Mononuclear cell (primary cell): ENCODE measurements around the gene TRPV6. TPM values are rescaled to one million over a fixed set of nuclear protein-coding genes. Genes with fewer than 3 reads are reported as not detected.

Experiments
- H3K27me3 ChIP-seq: 2 replicates; pipeline ENCODE4 v1.6.0; 2011; ENCODE audit warnings: low read length, control low read depth; ENCODE audit not compliant: insufficient read depth
- H3K4me1 ChIP-seq: 2 replicates; pipeline ENCODE4 v1.5.1; 2011; ENCODE audit warnings: mild to moderate bottlenecking, low read length, control low read depth; ENCODE audit not compliant: insufficient read depth
- H3K4me3 ChIP-seq: 2 replicates; pipeline ENCODE4 v1.5.1; 2011; ENCODE audit warnings: mild to moderate bottlenecking, low read length, moderate library complexity
- H3K9me3 ChIP-seq: 2 replicates; pipeline ENCODE4 v1.5.1; 2011; ENCODE audit warnings: low read depth, mild to moderate bottlenecking, control low read depth, low read length
- total RNA-seq: library from RNA; depleted of rRNA; stranded (reverse); fragments of >200 nt; gene quantifications from one replicate; pipeline ENCODE4 v1.2.3, GENCODE V29; 2012

Gene TRPV6
- total RNA-seq, 1 donor, result 0.10 TPM

DNA sequence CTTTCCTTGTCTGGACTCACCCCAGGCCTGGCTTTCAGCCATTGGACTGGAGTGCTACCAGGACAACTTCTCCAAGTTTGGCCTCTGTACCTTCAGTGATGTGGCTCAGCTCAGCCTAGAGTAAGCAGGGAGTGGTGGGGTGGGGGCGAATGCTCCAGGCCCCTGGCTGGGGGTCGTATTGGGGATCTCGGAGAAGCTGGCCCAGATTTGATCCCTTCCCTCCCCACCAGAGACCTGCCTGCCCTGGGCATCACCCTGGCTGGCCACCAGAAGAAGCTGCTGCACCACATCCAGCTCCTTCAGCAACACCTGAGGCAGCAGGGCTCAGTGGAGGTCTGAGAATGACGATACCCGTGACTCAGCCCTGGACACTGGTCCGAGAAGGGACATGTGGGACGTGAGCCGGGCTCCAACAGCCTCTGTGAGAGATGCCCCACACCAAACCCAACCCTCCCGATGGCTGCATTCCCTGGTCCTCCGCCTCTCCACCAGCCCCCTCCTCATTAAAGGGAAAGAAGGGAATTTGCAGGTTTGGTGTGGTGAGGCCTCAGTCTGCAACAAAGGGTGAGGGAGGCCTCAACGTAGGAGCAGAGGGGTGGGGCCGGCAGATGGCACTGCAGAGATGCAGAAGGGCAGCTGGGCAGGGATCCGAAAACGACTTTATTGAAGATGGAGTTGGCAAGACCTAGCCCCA, 14.8 kb downstream of the TRPV6 start:
- H3K4me3 ChIP-seq, result no peak overlapping the region
- H3K4me1 ChIP-seq, result no peaks in the 10 kb centered on the region
- no peaks in the 10 kb centered on the region for H3K27me3 ChIP-seq
- H3K9me3 ChIP-seq, result no peaks in the 10 kb centered on the region

DNA sequence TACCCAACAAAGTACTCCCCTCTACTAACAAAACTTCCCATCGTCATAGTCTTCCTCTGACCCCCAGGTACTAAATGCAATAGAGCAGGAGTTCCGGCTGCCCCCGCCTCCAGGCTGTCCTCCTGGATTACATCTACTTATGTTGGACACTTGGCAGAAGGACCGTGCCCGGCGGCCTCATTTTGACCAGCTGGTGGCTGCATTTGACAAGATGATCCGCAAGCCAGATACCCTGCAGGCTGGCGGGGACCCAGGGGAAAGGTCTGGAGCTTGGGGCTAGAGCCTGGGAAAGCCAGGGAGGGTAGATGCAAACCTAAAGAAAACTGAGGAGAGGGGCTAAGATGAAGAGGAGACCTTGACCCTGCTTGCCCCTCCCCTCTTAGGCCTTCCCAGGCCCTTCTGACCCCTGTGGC, 15.4 kb downstream of the TRPV6 start:
- H3K27me3 ChIP-seq, result no peaks in the 10 kb centered on the region
- H3K9me3 ChIP-seq, result no peaks in the 10 kb centered on the region
- no peak overlapping the region for H3K4me3 ChIP-seq
- H3K4me1 ChIP-seq, result peaks cover 3% of the 10 kb centered on the region

DNA sequence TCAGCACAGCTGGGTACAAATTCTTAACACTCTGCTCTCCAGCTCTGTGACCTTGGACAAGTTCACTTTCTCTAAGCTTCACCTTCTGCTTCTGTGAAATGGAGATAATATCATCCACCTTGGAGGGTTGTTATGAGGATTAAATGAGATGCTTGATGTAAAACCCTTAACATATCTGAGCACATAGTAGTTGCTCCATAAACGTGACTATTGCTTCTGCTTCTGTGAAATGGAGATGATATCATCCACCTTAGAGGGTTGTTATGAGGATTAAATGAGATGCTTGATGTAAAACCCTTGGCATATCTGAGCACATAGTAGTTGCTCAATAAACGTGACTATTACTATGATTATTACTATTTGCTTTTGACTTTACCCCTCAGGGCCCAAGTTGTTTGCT, 16.1 kb downstream of the TRPV6 start:
- H3K27me3 ChIP-seq, result no peaks in the 10 kb centered on the region
- H3K4me1 ChIP-seq, result peaks cover 3% of the 10 kb centered on the region
- H3K9me3 ChIP-seq, result no peaks in the 10 kb centered on the region
- H3K4me3 ChIP-seq, result no peak overlapping the region

DNA sequence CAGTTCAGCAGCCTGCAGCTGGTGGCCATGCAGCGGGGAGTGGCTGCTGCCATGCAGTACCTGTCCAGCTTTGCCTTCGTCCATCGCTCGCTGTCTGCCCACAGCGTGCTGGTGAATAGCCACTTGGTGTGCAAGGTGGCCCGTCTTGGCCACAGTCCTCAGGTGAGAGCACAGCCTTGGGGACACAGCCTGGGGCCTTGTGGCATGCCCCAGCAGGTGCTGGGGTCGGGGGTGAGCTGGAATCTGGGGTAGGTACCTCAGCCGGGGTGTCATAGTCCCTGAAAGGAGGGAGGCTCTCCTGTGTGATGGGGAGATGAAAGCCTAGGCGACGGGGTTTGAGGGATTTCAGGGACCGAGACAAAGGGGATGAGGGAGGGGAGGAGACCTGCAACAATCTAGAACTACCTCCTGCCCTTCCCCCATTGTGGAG, 16.5 kb downstream of the TRPV6 start:
- no peaks in the 10 kb centered on the region for H3K27me3 ChIP-seq
- H3K4me3 ChIP-seq, result no peak overlapping the region
- H3K4me1 ChIP-seq, result peaks cover 3% of the 10 kb centered on the region
- H3K9me3 ChIP-seq, result no peaks in the 10 kb centered on the region

DNA sequence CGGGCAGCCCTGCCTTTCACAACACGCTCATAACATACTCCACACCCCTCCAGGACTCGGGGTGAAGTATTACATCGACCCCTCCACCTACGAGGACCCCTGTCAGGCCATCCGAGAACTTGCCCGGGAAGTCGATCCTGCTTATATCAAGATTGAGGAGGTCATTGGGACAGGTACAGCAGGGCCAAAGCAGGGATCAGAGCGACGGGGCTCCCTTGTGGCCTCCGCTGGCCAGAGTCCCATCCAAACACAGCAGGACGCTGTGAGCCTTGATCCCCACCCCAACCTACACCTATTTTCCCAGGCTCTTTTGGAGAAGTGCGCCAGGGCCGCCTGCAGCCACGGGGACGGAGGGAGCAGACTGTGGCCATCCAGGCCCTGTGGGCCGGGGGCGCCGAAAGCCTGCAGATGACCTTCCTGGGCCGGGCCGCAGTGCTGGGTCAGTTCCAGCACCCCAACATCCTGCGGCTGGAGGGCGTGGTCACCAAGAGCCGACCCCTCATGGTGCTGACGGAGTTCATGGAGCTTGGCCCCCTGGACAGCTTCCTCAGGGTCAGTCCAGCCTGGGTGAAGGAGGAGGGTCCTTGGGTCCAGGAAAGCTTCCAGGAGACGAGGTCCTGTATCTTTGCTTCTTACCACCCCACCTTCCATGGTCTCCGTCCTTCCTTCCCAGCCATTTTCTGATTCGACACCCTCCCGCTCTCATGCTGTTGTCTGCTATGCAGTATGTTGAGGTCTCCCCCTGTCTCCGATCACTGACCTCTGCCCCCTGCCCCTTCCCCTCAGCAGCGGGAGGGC, 17.2 kb downstream of the TRPV6 start:
- Histone ChIP-seq H3K4me1 (peaks cover 3% of the 10 kb centered on the region), H3K4me3 (no peak overlapping the region), H3K27me3 (no peaks in the 10 kb centered on the region), H3K9me3 (no peaks in the 10 kb centered on the region)

DNA sequence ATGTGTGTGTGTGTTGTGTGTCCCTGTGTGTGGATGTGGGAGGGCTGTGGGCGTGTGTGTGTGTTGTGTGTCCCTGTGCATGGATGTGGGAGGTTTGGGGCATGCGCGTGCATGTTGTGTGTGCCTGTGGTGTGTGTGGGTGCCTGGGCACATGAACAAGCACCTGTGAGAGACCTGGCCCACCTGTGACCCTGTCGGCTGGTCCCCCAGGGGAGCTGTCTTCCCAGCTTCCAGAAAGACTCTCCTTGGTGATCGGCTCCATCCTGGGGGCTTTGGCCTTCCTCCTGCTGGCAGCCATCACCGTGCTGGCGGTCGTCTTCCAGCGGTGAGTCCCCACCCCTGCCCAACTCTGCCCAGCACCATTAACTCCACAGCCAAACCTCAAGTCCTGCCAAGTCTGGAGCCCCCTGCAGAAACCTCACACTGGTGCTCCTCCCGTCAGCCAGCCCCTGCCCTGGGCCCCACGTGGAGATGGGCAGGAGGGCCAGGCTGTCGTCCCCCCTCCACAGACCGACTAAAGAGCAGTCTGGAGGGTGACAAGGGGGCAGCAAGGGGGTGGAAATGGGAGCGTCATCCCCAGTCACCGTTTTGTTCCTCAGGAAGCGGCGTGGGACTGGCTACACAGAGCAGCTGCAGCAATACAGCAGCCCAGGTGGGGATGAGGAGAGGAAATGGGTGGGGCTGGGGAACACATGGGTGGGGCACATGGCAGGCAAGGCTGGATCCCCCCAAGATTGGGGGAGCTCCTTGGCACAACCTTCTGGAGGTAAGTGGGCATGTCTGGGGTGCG, 18.0 kb downstream of the TRPV6 start:
- Histone ChIP-seq H3K4me1 (peaks cover 3% of the 10 kb centered on the region), H3K9me3 (no peaks in the 10 kb centered on the region), H3K4me3 (no peak overlapping the region), H3K27me3 (no peaks in the 10 kb centered on the region)

DNA sequence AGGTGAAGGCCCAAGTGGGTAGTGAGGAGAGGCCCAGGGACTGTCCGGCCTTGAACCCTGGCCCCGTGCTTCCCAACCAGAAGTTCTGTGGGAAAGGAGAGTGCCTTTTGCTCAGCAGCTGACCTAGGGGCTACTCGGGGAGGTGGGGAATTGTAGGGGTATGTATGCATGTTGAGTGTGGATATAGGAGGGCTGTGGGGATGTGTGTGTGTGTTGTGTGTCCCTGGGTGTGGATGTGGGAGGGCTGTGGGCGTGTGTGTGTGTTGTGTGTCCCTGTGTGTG, 18.5 kb downstream of the TRPV6 start:
- Histone ChIP-seq H3K4me3 (no peak overlapping the region), H3K4me1 (peaks cover 3% of the 10 kb centered on the region), H3K27me3 (no peaks in the 10 kb centered on the region), H3K9me3 (no peaks in the 10 kb centered on the region)

DNA sequence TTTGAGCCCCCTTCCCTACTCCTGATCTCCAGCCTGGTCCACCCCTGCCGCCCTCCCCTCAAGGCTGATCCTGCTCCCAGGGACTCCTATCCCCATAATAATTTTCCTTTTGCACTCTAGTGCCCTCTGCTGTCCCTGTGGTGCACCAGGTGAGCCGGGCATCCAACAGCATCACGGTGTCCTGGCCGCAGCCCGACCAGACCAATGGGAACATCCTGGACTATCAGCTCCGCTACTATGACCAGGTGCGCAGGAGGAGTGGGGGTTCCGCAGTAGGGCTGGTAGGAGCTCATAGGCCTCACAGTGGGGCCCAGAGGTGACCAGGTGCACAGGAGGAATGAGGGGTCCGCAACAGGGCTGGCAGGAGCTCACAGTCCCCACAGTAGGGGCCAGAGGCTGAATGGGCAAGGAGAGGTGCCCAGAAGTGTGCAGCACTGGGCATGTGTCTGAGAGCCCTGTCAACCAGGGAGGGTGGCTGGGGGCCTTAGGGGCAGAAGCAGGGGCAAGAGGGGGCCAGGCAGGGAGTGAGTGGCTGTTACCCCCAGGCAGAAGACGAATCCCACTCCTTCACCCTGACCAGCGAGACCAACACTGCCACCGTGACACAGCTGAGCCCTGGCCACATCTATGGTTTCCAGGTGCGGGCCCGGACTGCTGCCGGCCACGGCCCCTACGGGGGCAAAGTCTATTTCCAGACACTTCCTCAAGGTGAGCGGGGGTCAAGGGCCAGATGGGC, 19.0 kb downstream of the TRPV6 start:
- H3K4me3 ChIP-seq, result no peak overlapping the region
- no peaks in the 10 kb centered on the region for H3K9me3 ChIP-seq
- H3K4me1 ChIP-seq, result peaks cover 3% of the 10 kb centered on the region
- no peaks in the 10 kb centered on the region for H3K27me3 ChIP-seq

DNA sequence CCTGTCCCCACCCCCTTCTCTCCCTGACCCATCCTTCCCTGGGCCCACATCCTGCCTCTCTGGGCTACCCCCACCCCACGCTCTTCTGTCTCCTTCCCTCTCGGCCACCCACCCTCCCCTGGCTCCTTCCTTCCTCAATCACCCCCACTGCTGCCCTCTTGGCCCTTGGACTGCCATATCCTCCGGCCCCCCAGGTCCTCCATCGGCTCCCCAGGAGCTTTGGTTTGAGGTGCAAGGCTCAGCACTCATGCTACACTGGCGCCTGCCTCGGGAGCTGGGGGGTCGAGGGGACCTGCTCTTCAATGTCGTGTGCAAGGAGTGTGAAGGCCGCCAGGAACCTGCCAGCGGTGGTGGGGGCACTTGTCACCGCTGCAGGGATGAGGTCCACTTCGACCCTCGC, 19.8 kb downstream of the TRPV6 start:
- H3K4me3 ChIP-seq, result no peak overlapping the region

DNA sequence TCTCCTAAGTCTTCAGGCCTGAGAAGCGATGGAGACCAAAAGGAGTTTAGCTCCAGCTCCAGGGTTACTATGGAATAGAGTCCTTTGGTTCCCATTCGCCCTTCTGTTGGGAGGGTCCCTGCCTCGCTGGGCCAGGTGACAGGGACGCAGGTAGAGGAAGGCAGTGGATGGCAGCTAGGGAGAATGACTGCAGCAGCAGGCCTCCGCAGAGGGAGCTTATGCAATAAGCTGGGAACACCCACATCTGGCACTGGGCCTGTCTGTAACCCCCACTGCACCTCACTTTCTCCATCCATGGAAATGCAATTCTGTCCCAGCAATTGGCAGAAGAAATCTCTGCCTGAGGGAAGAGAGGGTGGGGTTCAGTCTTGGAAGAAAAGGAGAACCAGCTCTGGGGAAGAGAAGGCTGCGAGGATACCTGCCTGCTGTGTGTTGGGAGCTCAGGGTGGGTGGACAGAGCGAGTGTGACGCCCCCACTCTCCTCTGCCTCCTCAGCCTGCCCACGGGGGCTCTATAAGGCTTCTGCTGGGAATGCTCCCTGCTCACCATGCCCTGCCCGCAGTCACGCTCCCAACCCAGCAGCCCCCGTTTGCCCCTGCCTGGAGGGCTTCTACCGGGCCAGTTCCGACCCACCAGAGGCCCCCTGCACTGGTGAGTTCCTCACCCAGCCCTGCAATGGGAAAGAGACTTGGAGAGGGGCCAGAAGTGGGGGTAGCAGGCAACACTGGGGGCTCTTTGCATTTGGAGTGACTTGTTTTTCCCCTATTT, 20.4 kb downstream of the TRPV6 start:
- Histone ChIP-seq H3K4me1 (peaks cover 3% of the 10 kb centered on the region), H3K4me3 (no peak overlapping the region), H3K9me3 (no peaks in the 10 kb centered on the region), H3K27me3 (no peaks in the 10 kb centered on the region)

More for the DNA sequence above, 19.8 kb downstream of the TRPV6 start:
- Histone ChIP-seq H3K9me3 (no peaks in the 10 kb centered on the region), H3K27me3 (no peaks in the 10 kb centered on the region), H3K4me1 (peaks cover 3% of the 10 kb centered on the region)

DNA sequence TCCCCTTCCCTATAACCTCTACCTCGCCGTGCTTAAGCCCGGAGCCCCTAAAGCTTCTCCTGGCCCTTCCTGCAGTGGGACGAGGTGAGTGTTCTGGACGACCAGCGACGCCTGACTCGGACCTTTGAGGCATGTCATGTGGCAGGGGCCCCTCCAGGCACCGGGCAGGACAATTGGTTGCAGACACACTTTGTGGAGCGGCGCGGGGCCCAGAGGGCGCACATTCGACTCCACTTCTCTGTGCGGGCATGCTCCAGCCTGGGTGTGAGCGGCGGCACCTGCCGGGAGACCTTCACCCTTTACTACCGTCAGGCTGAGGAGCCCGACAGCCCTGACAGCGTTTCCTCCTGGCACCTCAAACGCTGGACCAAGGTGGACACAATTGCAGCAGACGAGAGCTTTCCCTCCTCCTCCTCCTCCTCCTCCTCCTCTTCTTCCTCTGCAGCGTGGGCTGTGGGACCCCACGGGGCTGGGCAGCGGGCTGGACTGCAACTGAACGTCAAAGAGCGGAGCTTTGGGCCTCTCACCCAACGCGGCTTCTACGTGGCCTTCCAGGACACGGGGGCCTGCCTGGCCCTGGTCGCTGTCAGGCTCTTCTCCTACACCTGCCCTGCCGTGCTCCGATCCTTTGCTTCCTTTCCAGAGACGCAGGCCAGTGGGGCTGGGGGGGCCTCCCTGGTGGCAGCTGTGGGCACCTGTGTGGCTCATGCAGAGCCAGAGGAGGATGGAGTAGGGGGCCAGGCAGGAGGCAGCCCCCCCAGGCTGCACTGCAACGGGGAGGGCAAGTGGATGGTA, 21.5 kb downstream of the TRPV6 start:
- no peak overlapping the region for H3K4me3 ChIP-seq
- H3K4me1 ChIP-seq, result peaks cover 3% of the 10 kb centered on the region
- no peaks in the 10 kb centered on the region for H3K9me3 ChIP-seq
- no peaks in the 10 kb centered on the region for H3K27me3 ChIP-seq

DNA sequence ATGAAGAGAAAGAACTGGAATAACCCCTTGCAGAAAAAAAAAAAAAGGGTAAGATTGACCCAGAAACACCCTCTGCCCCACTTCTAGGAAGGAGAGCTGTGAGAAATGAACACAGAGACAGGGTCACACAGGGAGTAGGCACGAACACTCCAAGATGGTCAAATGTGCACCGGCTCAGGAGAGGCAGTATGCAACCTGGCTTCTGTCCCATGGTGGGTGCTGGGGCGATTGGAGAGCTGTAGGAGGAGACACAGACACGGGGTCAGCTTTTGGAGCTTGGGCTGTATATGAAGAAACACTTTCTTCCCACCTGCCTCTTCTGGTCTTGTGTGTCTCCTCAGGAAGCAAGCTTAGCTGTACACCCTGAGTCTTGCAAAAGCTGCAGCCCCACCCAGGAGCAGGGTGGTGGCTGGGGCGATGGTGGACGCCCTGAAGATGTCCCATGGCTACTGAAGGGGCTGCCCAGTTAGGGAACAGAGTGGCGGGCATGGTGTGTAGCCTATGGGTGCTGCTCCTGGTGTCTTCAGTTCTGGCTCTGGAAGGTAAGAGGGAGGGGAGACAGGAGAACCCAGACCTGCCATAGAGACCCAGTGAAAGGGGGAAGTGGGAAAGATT, 22.7 kb downstream of the TRPV6 start:
- no peaks in the 10 kb centered on the region for H3K27me3 ChIP-seq
- H3K4me1 ChIP-seq, result peaks cover 3% of the 10 kb centered on the region
- no peak overlapping the region for H3K4me3 ChIP-seq
- no peaks in the 10 kb centered on the region for H3K9me3 ChIP-seq

DNA sequence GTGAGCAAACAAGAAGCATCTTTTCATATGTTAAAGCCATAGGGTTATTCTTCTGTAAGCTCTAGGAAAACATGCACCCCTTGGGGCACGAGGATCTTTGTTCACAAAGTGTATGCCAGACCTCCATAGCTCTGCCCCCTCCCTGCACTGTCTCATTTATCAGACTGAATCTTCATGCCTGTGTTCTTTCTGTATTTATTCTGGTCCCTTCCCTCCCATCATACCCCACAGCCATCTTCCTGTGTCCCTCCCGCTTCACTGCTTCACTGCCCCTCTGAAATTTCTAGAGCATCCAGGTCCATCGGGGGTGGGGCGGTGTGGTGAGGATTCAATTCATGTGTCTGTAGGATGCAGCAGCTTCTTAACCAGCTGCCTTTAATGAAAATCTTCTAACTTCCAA, 23.2 kb downstream of the TRPV6 start:
- Histone ChIP-seq H3K4me1 (peaks cover 3% of the 10 kb centered on the region), H3K27me3 (no peaks in the 10 kb centered on the region), H3K4me3 (no peak overlapping the region), H3K9me3 (no peaks in the 10 kb centered on the region)
